ENCODE results near the gene MFAP3L.

The MFAP3L gene

GRCh38 chr4:170015285-170015684 lies 10.9 kb downstream of the MFAP3L start:
- no peak for DNase-seq

DNA sequence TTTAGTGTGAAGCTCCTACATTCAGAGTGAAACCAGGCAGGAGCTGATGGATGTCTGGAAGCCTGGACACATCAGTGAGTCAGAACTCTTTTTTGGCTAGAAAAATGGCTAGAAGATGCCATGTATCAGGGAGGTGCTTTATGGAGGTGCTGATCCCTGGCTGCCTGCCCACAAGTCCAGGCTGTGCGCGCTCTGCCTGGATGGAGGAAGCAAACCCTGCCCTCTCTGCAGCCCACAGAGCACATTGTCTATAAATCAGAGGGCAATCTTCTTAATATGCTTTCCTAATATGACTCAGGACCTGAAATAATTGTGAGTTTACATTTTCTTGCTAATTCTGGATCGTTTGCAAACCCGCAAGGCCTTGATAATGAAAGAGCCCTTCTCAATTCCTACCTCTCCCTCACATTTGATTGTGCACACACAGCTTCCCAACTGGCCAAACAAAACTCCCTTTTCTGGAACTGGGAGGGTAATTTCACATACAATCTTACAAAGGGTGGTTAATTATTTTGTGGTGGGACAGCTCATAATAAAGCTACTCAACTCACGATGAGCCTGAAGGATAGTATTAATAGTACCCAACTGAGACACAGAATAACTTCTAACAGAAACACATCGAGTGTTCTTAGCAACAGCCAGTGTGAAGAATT lies 11.7 kb downstream of the MFAP3L start:
- no peak for DNase-seq

GRCh38 chr4:170012629-170012958 lies 13.6 kb downstream of the MFAP3L start:
- no peak for DNase-seq

DNA sequence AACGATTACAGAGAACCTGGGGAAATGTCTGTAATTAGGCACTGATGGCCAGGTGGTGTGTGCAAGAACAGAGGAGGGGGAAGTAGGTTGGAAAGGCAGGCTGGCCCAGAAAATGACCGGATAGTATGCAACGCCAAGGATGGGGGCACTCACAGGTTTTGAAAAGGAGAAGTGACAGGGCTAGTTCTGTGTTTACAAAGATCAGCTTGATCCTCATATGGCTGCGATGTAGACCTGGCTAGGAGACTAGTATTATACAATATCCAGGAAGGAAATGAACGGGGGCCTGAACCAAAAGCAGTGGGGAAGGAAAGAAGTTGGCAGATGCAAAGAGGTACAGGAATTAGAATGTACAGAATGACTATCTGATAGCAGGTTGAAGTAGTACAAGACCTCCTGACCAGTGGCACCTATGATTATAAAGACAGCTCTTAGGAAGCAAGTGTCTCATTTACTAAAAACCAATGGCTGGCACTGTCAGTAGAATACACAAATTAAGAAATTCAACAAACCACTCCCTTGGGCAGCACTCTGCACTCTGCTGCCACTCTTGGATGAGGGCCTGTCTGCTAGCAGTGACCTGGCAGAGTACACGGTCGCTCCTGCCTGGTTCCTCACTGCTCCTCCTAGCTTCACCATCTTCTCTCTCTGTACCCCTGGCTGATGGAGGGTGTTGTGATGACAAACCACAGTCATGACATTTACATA lies 14.1 kb downstream of the MFAP3L start:
- DNase-seq: no peak

GRCh38 chr4:170009291-170009690 lies 16.9 kb downstream of the MFAP3L start:
- DNase-seq: no peak

DNA sequence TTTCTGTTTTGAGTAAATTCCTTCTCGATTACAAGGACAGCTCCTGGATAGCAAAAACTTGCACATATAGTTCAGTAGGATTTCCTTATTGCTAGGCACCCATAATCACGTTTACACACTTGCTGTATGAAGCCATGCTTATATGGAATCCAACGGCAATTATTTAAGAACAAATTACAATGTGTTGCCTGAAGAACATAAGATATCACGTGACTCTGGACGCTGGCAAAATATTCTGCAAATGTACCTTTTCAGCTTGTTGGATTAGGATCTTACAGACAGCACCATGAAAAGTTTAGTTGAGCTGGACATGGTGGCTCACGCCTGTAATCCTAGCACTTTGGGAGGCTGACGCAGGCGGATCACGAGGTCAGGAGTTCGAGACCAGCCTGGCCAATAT lies 17.4 kb downstream of the MFAP3L start:
- no peak for DNase-seq

DNA sequence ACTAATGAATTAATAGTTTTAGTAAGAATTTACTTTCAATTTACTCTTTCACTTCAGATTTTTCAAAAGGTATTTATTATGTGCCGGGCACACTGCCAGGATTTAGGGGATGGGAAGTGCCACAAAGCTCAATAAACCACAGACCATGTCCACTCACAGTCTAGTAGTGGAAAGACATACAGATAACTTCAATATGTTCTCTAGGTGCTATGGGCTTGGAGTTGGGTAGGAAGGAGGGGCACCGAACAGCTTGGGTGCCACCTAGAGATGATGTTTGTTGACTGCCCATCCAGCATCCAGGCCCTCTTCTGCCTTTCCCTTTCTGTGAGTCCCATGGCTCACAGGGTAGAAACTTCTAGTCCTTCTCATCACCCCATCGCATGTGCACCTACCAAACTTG lies 17.8 kb downstream of the MFAP3L start:
- no peak for DNase-seq

DNA sequence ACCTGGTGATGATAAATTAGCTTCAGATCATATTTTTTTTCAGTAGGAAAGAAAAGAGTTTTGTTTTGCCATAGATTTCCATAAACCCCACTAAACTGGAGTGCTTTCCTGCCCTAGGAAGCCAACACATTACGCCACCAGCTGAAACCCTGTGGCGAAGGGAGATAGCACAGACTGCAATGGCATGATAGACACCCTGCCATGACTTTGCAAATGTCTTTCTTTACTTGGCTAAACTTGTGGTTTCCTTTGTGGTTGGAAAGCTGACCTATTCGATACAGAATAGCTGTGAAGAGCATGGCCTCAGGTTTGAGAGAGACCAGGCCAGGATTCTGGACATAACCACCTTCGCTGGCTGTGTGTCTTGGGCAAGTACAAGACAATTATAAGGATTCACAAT lies 19.1 kb downstream of the MFAP3L start:
- DNase-seq: no peak

GRCh38 chr4:170005472-170005871 lies 20.7 kb downstream of the MFAP3L start:
- DNase-seq: no peak

DNA sequence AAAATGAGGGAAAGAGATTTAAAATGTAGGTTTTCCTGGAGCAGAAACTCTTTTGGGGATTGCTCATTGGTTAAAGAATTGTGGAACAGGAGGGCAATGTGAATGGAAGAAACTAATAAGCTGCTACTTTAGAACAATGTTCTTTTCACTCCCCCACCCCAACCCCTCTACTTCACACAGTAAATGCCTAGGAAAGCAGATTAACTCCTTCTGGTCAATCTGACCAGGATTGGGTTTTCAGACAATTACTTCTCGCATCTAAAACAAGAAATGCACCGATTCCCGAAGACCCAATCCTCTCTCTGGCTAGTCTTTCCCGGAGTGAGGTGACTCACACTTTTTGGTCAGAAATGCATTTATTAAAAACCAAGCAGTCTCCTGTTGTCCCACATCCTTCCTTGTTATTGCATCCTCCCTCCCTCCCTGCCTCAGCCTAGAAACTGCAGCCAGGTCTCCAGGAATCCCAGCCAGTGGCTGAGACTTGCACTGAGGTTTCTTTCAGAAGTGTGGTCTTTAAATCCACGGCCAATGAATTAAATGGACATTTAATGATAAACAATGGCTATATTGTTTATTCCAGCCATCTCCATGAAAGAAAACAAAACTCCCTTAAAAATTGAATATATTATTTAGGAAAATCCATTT lies 21.4 kb downstream of the MFAP3L start:
- DNase-seq: no peak

DNA sequence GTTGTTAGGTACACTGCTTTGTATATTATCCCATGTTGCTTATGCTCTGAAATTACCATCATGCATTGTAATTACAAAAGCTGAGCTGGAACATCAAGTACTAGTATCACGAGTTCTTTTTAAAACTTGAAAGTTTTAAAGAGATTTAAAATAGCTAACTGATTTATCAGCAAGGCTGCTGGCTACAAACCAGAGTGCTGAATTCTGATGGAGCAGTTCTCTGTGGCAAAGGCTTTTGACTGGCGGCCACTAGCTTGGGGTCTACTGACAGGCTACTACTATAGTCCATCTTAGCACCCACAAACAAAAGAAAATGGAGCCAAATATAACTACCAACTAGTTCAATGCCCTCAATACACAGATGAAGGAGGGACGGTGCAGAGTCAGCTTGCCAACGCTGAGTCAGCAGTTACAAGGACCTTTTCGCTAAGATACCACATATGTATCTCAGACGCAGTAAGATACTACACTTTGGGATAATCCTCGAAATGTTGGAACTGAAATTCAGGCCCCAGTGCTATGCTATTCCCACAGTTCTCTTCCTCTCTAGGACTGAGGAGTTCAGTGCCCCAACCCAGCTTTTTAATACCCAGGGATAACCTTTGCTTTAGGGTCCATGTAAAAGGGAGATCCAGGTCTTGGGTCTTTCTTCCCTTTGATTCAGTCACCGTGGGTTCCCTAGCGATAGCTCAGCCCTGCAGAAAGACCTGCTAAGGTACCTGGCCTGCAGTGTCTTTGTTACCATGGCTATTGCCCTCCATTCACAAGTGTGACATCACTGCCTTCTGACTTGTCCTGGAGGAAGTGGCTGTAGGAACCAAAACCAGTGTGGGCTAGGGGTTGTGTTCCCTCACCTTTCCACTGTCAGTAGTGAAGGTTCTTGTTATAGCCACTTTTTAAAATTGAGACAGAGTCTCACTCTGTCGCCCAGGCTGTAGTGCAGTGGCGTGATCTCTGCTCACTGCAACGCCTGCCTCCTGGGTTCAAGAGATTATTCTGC lies 22.8 kb downstream of the MFAP3L start:
- DNase-seq: no peak

DNA sequence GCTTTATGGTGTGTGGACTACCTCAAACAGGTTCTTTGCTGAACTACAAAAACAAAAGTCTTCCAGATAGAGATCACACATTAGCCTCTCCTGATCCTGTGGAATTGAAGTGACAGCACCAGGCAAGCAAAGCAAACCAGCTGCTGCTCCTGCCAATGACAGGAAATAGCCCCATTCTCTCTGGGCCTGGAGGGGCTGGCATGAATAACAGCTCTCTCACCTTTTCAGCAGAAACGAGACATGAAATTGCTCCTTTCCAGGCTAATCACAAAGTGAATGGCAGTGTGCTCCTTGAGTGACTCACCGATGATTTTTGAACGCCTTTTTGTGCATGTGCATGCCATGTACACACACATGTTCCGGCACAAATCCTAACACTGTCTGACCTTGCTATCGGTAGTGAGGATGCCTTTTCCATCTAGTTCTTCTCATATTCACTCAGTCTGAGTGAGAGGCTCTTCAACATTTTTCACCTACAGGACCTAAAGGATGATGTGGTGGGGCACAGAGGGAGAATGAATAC lies 24.4 kb downstream of the MFAP3L start:
- no peak for DNase-seq

GRCh38 chr4:170001011-170001744 lies 25.0 kb downstream of the MFAP3L start:
- DNase-seq: no peak

DNA sequence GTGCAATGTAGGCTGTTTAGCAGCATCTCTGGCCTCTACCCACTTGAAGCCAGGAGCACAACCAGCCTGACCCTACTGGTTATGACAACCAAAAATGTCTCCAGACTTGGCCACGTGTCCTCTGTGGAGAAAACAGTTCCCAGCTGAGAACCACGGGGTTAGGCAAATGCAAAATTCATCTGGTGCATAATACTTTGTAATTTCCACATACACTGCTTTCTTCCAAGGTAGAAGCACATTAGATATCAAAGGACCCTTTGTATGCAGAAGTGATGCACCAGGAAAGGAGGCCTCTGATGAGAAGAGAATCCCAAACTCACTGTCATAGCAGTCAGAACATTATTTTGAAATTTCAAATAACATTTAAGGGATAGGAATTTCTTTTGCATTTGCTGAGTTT lies 26.3 kb downstream of the MFAP3L start:
- no peak for DNase-seq

GRCh38 chr4:169998981-169999380 lies 27.2 kb downstream of the MFAP3L start:
- no peak for DNase-seq

- DNase-seq: no peak
Measured at GRCh38 chr4:169996379-169997240, 29.6 kb downstream of the MFAP3L start.

DNA sequence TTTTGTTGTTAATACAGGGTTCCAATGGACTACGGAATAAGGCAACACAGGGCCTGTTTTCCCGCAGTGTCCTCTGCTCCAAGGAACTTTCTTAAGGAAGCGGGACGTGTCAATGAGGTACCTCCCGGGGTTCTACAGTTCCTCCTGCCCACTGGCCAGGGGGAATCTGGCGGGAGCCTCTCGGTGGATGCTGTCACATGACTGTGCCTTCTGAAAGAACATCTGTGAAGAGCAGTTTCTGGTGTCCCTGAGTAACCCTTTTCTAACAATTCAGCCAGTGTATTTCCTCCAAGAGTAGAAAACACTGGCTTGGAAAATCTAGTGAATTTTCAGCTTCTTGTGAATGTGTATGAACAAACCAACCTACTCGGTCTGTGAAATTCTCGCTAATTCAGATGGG lies 32.7 kb downstream of the MFAP3L start:
- DNase-seq: no peak

DNA sequence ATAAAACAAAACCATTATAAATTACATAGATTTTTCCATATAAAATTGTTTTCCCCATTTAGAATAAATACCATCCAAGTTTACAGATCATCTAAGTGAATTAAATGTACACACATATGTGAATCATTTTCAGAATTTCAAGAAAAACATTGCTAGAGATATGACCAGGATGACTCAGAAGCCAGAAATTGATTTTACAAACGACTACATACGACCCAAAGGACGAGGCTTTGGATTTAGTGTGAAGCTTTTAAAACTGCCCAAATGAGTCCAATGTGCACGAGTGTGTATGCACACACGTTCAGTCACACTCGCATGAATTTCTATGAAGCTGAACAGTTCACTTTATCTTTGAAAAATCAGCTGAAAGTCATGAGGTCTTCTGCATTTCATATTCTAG lies 37.9 kb downstream of the MFAP3L start:
- DNase-seq: no peak

DNA sequence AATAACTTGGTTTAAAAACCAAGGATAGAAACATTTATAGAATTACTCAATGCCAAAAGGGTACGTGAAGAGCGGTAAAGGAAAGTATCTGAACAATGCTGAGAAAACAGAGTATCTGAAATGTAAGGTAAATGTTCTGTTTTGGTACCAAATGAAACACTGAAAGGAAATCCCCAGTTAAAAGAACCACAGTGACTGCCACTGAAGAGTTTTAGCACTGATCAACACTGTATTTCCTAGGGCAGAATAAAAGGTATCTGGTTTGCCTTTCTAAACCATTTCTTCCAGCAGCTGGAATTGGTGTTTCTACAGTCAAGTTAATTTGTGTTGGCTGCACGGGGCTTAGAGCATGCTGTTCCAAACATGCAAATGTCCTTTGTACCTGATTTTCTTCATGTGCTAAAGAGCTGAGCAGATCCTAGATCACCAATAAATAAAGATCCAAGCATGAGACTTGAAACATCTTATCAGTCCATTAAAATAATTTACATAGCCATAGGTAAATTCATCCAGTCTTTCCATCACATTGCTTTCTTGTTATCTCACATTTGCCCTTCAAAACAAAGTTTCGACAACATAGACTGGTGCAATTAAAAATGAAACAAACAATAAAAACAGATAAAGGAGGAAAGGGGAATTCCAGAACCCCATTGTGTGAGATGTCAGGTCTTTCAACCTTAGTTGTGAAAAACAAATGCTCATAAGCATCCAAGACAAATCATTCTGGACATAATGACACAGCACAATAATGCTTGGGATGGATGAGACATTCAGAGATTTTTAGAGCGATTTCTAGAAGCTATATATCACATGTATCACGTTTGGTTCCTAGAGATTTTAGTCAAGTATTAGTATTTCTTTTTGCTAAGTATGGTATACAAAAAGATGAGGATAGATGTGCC lies 38.6 kb downstream of the MFAP3L start:
- no peak for DNase-seq

DNA sequence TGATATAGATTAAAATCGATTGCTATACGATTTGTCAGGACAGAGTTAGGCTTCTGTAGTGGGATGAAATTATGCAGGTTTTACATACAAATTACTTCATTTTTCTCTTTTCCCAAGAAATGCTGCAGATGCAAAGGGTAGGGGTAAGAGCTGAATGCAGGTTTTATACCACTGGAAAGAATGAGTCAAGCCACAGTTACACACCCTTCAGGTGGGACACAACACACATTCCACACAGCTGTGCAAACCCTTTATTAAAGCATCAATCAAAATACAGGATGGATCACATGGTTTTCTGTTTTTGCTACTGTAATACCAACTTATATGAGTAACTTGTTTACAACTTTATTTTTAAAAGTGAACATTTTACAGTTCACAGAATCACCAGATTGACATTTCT lies 39.8 kb downstream of the MFAP3L start:
- no peak for DNase-seq
